ENCODE data around the gene OTOF. TPM values are rescaled to one million over a fixed set of nuclear protein-coding genes. Genes with fewer than 3 reads are reported as not detected.

OTOF gene
- total and polyA plus RNA-seq, 2 donors (not counting 1 experiment from before 2014, with no cell fraction given): not detected

- H4K20me1 ChIP-seq (ENCODE audit: control insufficient read depth, extremely low read depth, insufficient read depth, low read length): no peaks in the 10 kb centered on the region
- TF ChIP-seq EZH2 (IDR thresholded peaks at IDR 0.05; ENCODE audit: low read length, missing control alignments): no peak
- TF ChIP-seq, protein P1, sequence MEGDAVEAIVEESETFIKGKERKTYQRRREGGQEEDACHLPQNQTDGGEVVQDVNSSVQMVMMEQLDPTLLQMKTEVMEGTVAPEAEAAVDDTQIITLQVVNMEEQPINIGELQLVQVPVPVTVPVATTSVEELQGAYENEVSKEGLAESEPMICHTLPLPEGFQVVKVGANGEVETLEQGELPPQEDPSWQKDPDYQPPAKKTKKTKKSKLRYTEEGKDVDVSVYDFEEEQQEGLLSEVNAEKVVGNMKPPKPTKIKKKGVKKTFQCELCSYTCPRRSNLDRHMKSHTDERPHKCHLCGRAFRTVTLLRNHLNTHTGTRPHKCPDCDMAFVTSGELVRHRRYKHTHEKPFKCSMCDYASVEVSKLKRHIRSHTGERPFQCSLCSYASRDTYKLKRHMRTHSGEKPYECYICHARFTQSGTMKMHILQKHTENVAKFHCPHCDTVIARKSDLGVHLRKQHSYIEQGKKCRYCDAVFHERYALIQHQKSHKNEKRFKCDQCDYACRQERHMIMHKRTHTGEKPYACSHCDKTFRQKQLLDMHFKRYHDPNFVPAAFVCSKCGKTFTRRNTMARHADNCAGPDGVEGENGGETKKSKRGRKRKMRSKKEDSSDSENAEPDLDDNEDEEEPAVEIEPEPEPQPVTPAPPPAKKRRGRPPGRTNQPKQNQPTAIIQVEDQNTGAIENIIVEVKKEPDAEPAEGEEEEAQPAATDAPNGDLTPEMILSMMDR (conservative IDR thresholded peaks at IDR 0.05 in 1 of 2, IDR thresholded peaks at IDR 0.05 in 1 of 2; ENCODE audit: low read depth in 1 of 2, low read length in 2 of 2): no peak
- no peaks in the 10 kb centered on the region for H3K79me2 ChIP-seq (ENCODE audit: control insufficient read depth, insufficient read depth, low read length)
- H3K4me3 ChIP-seq (replicated peaks in 1 of 4; ENCODE audit: control extremely low read depth in 1 of 4, insufficient read depth in 1 of 4, low read depth in 3 of 4, low read length in 4 of 4): no peak overlapping the region
- no peak overlapping the region for H2AFZ ChIP-seq (ENCODE audit: low read length)
- H3K27ac ChIP-seq (ENCODE audit: insufficient read depth, low read length): no peak overlapping the region
- no peak for DNase-seq (ENCODE audit: low read depth in 2 of 2)
- no peaks in the 10 kb centered on the region for H3K4me1 ChIP-seq (ENCODE audit: control insufficient read depth, extremely low read depth, insufficient read depth, low read length)
- H3K4me2 ChIP-seq (ENCODE audit: extremely low read depth, insufficient read depth, low read length): no peak overlapping the region
- no peaks in the 10 kb centered on the region for H3K36me3 ChIP-seq (ENCODE audit: control insufficient read depth, insufficient read depth, low read length)
- H3K27me3 ChIP-seq (ENCODE audit: control insufficient read depth, insufficient read depth, low read length): no peaks in the 10 kb centered on the region
- H3K9ac ChIP-seq (ENCODE audit: insufficient read depth, low read length): no peak overlapping the region
- no peaks in the 10 kb centered on the region for H3K9me3 ChIP-seq (ENCODE audit: control insufficient read depth, insufficient read depth, low read depth, low read length)
Measured at GRCh38 chr2:26458365-26459042, 19.4 kb downstream of the OTOF start.

- peak in 1 of 2 donors; percentile 38 for DNase-seq (ENCODE audit: low read depth in 2 of 2)
- TF ChIP-seq, protein P1 (conservative IDR thresholded peaks at IDR 0.05 in 1 of 2, IDR thresholded peaks at IDR 0.05 in 1 of 2; ENCODE audit: low read depth in 1 of 2, low read length in 2 of 2): no peak
- TF ChIP-seq EZH2 (IDR thresholded peaks at IDR 0.05; ENCODE audit: low read length, missing control alignments): no peak
- no peaks in the 10 kb centered on the region for H3K79me2 ChIP-seq (ENCODE audit: control insufficient read depth, insufficient read depth, low read length)
- no peaks in the 10 kb centered on the region for H3K36me3 ChIP-seq (ENCODE audit: control insufficient read depth, insufficient read depth, low read length)
- no peaks in the 10 kb centered on the region for H4K20me1 ChIP-seq (ENCODE audit: control insufficient read depth, extremely low read depth, insufficient read depth, low read length)
- H3K4me1 ChIP-seq (ENCODE audit: control insufficient read depth, extremely low read depth, insufficient read depth, low read length): no peaks in the 10 kb centered on the region
- H3K9ac ChIP-seq (ENCODE audit: insufficient read depth, low read length): no peak overlapping the region
- H2AFZ ChIP-seq (ENCODE audit: low read length): no peak overlapping the region
- H3K9me3 ChIP-seq (ENCODE audit: control insufficient read depth, insufficient read depth, low read depth, low read length): no peaks in the 10 kb centered on the region
- no peaks in the 10 kb centered on the region for H3K27me3 ChIP-seq (ENCODE audit: control insufficient read depth, insufficient read depth, low read length)
- no peak overlapping the region for H3K27ac ChIP-seq (ENCODE audit: insufficient read depth, low read length)
- H3K4me2 ChIP-seq (ENCODE audit: extremely low read depth, insufficient read depth, low read length): no peak overlapping the region
- H3K4me3 ChIP-seq (replicated peaks in 1 of 4; ENCODE audit: control extremely low read depth in 1 of 4, insufficient read depth in 1 of 4, low read depth in 3 of 4, low read length in 4 of 4): no peak overlapping the region
Measured at GRCh38 chr2:26457695-26458364, 20.1 kb downstream of the OTOF start.

DNA sequence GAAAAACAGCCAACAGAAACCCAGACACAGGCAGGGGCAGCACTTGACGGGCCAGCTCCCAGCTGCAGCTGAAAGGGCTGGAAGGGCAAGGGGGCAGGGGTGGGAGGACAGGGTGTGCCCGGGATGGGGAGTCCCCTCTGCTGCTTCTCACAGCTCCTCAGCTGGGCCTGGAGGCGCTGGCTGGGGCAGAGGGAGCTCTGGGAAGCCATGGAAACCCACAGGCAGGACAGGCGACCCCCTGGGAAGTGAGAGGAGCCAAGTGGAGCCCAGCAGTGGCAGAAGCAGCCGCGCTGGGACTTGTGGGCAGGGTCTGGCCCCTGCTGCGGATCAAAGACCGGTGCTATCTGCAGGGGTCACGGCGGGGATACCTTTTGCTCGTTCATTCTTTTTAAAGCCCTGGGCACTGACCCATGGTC lies 20.7 kb downstream of the OTOF start:
- no peaks in the 10 kb centered on the region for H3K27me3 ChIP-seq (ENCODE audit: control insufficient read depth, insufficient read depth, low read length)
- H3K79me2 ChIP-seq (ENCODE audit: control insufficient read depth, insufficient read depth, low read length): no peaks in the 10 kb centered on the region
- H4K20me1 ChIP-seq (ENCODE audit: control insufficient read depth, extremely low read depth, insufficient read depth, low read length): no peaks in the 10 kb centered on the region
- no peaks in the 10 kb centered on the region for H3K9me3 ChIP-seq (ENCODE audit: control insufficient read depth, insufficient read depth, low read depth, low read length)
- no peak overlapping the region for H3K9ac ChIP-seq (ENCODE audit: insufficient read depth, low read length)
- H3K4me3 ChIP-seq (replicated peaks in 1 of 4; ENCODE audit: control extremely low read depth in 1 of 4, insufficient read depth in 1 of 4, low read depth in 3 of 4, low read length in 4 of 4): no peak overlapping the region
- DNase-seq (ENCODE audit: low read depth in 2 of 2): no peak
- H3K36me3 ChIP-seq (ENCODE audit: control insufficient read depth, insufficient read depth, low read length): no peaks in the 10 kb centered on the region
- no peaks in the 10 kb centered on the region for H3K4me1 ChIP-seq (ENCODE audit: control insufficient read depth, extremely low read depth, insufficient read depth, low read length)
- TF ChIP-seq, protein P1 (conservative IDR thresholded peaks at IDR 0.05 in 1 of 2, IDR thresholded peaks at IDR 0.05 in 1 of 2; ENCODE audit: low read depth in 1 of 2, low read length in 2 of 2): no peak
- no peak for TF ChIP-seq EZH2 (IDR thresholded peaks at IDR 0.05; ENCODE audit: low read length, missing control alignments)
- H3K4me2 ChIP-seq (ENCODE audit: extremely low read depth, insufficient read depth, low read length): no peak overlapping the region
- no peak overlapping the region for H3K27ac ChIP-seq (ENCODE audit: insufficient read depth, low read length)
- no peak overlapping the region for H2AFZ ChIP-seq (ENCODE audit: low read length)
